Measurements from ENCODE around the gene CWF19L2.

CWF19L2 gene

DNA sequence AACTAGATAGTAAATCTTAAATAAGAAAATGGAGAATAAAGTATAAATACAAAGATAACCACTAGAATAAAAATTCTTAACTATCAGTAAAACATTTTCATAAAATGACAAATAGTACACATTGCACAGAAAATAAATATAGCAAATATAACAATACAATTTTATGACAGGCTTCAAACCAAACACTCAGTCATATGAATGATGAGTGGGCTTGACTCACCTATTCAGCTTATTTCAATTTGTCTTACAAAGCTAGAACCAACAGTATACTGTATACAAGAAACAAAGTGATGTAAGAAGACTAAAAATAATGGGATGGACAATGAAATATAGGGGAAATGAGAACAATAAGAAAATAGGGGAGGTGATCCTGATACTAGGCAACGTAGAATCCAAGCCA lies 141.2 kb downstream of the CWF19L2 start:
- Histone ChIP-seq H3K4me3 (ENCODE audit: low read depth, low read length) (no peak overlapping the region), H3K27me3 (ENCODE audit: insufficient read depth, low read length) (no peaks in the 10 kb centered on the region), H3K4me1 (ENCODE audit: control insufficient read depth, insufficient read depth, low read length, unreplicated experiment) (no peaks in the 10 kb centered on the region), H2AFZ (ENCODE audit: low read length, unreplicated experiment) (no peak overlapping the region), H3K27ac (ENCODE audit: low read depth, low read length) (no peak overlapping the region), H3K79me2 (ENCODE audit: control insufficient read depth, insufficient read depth, low read length, unreplicated experiment) (no peaks in the 10 kb centered on the region), H3K36me3 (ENCODE audit: insufficient read depth, low read length) (peaks cover 15% of the 10 kb centered on the region; the same call in 1 of the 2 replicates)

DNA sequence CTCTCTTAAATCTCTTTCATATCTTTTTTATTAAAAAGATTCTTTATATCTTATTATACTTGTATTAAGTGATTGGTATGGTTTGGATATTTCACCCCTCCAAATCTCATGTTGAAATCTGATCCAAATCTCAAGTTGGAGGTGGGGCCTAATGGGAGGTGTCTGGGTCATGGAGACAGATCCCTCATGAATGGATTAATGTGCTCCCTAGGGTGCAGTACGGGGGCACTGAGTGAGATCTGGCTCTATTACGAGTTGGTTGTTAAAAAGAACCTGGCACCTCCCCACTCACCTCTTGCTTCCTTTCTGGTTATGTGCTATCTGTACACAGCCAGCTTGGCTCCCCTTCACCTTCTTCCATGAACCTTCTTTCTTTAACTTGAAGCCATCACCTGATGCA lies 149.6 kb downstream of the CWF19L2 start:
- Histone ChIP-seq H3K27me3 (ENCODE audit: insufficient read depth, low read length) (no peaks in the 10 kb centered on the region), H3K79me2 (ENCODE audit: control insufficient read depth, insufficient read depth, low read length, unreplicated experiment) (no peaks in the 10 kb centered on the region), H3K36me3 (ENCODE audit: insufficient read depth, low read length) (no peaks in the 10 kb centered on the region), H3K27ac (ENCODE audit: low read depth, low read length) (no peak overlapping the region), H3K4me3 (ENCODE audit: low read depth, low read length) (no peak overlapping the region), H3K4me1 (ENCODE audit: control insufficient read depth, insufficient read depth, low read length, unreplicated experiment) (no peaks in the 10 kb centered on the region), H2AFZ (ENCODE audit: low read length, unreplicated experiment) (no peak overlapping the region)

DNA sequence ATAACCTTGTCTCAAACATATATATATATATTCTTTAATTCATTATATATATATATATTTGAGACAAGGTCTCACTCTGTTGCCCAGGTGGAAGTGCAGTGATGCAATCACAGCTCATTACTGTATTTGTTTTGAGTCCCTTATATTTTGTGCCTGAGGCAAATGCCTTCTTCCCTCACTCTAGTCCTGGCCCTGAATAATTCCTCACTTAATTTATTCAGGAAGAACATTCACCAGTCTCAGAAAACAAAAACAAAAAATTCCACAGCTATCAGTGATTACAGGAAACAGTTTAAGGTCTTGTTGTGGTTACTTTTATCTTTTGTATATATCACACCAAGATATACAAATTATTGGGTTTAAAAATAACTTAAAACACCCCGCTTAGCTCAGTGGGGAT lies 155.7 kb downstream of the CWF19L2 start:
- H3K36me3 ChIP-seq (ENCODE audit: insufficient read depth, low read length), result no peaks in the 10 kb centered on the region
- no peak overlapping the region for H3K4me3 ChIP-seq (ENCODE audit: low read depth, low read length)
- no peaks in the 10 kb centered on the region for H3K27me3 ChIP-seq (ENCODE audit: insufficient read depth, low read length)
- H3K4me1 ChIP-seq (ENCODE audit: control insufficient read depth, insufficient read depth, low read length, unreplicated experiment), result no peaks in the 10 kb centered on the region
- no peaks in the 10 kb centered on the region for H3K79me2 ChIP-seq (ENCODE audit: control insufficient read depth, insufficient read depth, low read length, unreplicated experiment)
- H2AFZ ChIP-seq (ENCODE audit: low read length, unreplicated experiment), result no peak overlapping the region
- H3K27ac ChIP-seq (ENCODE audit: low read depth, low read length), result no peak overlapping the region

DNA sequence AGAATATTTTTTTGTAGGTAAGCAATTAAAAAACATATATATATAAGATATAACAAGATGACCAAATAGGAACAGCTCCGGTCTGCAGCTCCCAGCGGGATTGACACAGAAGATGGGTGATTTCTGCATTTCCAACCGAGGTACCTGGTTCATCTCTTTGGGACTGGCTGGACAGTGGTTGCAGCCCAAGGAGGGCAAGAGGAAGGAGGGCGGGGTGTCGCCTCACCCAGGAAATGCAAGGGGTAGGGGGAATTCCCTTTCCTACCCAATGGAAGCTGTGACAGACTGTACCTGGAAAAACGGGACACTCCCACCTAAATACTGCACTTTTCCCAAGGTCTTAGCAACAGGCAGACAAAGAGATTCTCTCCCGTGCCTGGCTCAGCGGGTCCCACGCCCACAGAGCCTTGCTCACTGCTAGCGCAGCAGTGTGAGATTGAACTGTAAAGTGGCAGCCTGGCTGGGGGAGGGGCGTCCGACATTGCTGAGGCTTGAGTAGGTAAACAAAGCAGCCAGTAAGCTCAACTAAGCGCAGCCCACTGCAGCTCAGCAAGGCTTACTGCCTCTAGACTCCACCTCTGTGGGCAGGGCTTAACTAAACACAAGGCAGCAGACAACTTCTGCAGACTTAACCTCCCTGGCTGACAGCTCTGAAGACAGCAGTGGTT lies 163.8 kb downstream of the CWF19L2 start:
- no peaks in the 10 kb centered on the region for H3K4me1 ChIP-seq (ENCODE audit: control insufficient read depth, insufficient read depth, low read length, unreplicated experiment)

DNA sequence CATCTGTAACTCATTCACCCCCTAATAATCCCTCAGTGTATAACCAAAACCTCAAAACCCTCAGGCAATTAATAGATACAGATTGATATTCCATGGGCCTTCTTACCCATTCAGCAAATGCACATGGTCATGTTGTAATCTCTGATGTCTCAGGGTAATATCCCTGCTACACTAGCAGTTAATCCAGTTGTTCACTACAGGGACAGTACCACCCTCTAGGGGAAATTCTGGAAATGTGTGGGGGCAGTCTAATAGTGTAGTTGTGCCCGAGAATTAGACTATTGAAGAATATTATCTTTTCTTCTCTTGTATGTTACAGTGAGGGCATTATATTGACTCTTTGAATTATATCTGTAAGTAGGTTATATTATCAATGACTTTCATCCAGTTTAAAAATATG lies 175.4 kb downstream of the CWF19L2 start:
- Histone ChIP-seq H2AFZ (ENCODE audit: low read length, unreplicated experiment) (no peak overlapping the region), H3K4me1 (ENCODE audit: control insufficient read depth, insufficient read depth, low read length, unreplicated experiment) (no peaks in the 10 kb centered on the region), H3K36me3 (ENCODE audit: insufficient read depth, low read length) (no peaks in the 10 kb centered on the region), H3K27ac (ENCODE audit: low read depth, low read length) (no peak overlapping the region), H3K4me3 (ENCODE audit: low read depth, low read length) (no peak overlapping the region), H3K79me2 (ENCODE audit: control insufficient read depth, insufficient read depth, low read length, unreplicated experiment) (no peaks in the 10 kb centered on the region), H3K27me3 (ENCODE audit: insufficient read depth, low read length) (no peaks in the 10 kb centered on the region)

More for the DNA sequence above, 163.8 kb downstream of the CWF19L2 start:
- H3K79me2 ChIP-seq (ENCODE audit: control insufficient read depth, insufficient read depth, low read length, unreplicated experiment), result no peaks in the 10 kb centered on the region
- no peaks in the 10 kb centered on the region for H3K36me3 ChIP-seq (ENCODE audit: insufficient read depth, low read length)
- no peaks in the 10 kb centered on the region for H3K27me3 ChIP-seq (ENCODE audit: insufficient read depth, low read length)
- no peak overlapping the region for H2AFZ ChIP-seq (ENCODE audit: low read length, unreplicated experiment)
- no peak overlapping the region for H3K4me3 ChIP-seq (ENCODE audit: low read depth, low read length)
- H3K27ac ChIP-seq (ENCODE audit: low read depth, low read length), result no peak overlapping the region
